Mesendoderm (in vitro differentiated cells): ENCODE measurements around the gene MCRIP2.
"Not testable (repeated sequence)": the region's sequence is repeated elsewhere in the genome, so short reads cannot be mapped to it uniquely, and the experiment has no call there.

ENCODE experiments used
- DNase-seq: peaks from one replicate; pipeline ENCODE4 v3.0.0; 2013
- H2AK5ac ChIP-seq: 2 replicates; pipeline ENCODE4 v1.6.1; 2013; ENCODE audit warnings: low read length, inconsistent platforms
- H2BK120ac ChIP-seq: 2 replicates; pipeline ENCODE4 v1.6.1; 2013; ENCODE audit warnings: low read depth, mild to moderate bottlenecking, low read length, moderate library complexity, mixed read lengths
- H2BK15ac ChIP-seq: replicated peaks from 2 replicates; pipeline ENCODE4 v1.6.1; 2013; ENCODE audit warnings: low read depth, mild to moderate bottlenecking, moderate library complexity
- H2BK5ac ChIP-seq: 2 replicates; pipeline ENCODE4 v1.6.1; 2013; ENCODE audit warnings: low read length, inconsistent platforms
- H3K18ac ChIP-seq: 2 replicates; pipeline ENCODE4 v1.6.1; 2013; ENCODE audit warnings: mild to moderate bottlenecking, low read length, mixed read lengths
- H3K23ac ChIP-seq: one replicate; pipeline ENCODE4 v1.6.1; 2013; ENCODE audit warnings: low read length
- H3K27ac ChIP-seq: 2 replicates; pipeline ENCODE4 v1.5.1; 2013; ENCODE audit warnings: low read depth, mild to moderate bottlenecking, inconsistent platforms, low read length, moderate library complexity
- H3K27me3 ChIP-seq: 2 replicates; pipeline ENCODE4 v1.6.1; 2013; ENCODE audit warnings: low read length, control low read depth, mild to moderate bottlenecking, inconsistent platforms; ENCODE audit not compliant: insufficient read depth, poor library complexity
- H3K36me3 ChIP-seq: 2 replicates; pipeline ENCODE4 v1.6.1; 2013; ENCODE audit warnings: low read length, inconsistent platforms; ENCODE audit not compliant: control insufficient read depth, insufficient read depth
- H3K4ac ChIP-seq: one replicate; pipeline ENCODE4 v1.6.1; 2013; ENCODE audit warnings: low read depth, mild to moderate bottlenecking, low read length, moderate library complexity
- H3K4me1 ChIP-seq: 2 replicates; pipeline ENCODE4 v1.6.1; 2013; ENCODE audit warnings: low read depth, low read length, inconsistent platforms; ENCODE audit not compliant: control insufficient read depth
- H3K4me2 ChIP-seq: 2 replicates; pipeline ENCODE4 v1.6.1; 2013; ENCODE audit warnings: low read length
- H3K4me3 ChIP-seq: 2 replicates; pipeline ENCODE4 v1.5.1; 2013; ENCODE audit warnings: mild to moderate bottlenecking, low read length
- H3K56ac ChIP-seq: one replicate; pipeline ENCODE4 v1.6.1; 2013; ENCODE audit warnings: low read length
- H3K79me1 ChIP-seq: 2 replicates; pipeline ENCODE4 v1.6.1; 2013; ENCODE audit warnings: low read length, inconsistent platforms
- H3K79me2 ChIP-seq: 2 replicates; pipeline ENCODE4 v1.6.1; 2013; ENCODE audit warnings: mild to moderate bottlenecking, low read length; ENCODE audit not compliant: control insufficient read depth, insufficient read depth
- H3K9ac ChIP-seq: 2 replicates; pipeline ENCODE4 v1.6.1; 2013; ENCODE audit warnings: low read length, inconsistent platforms
- H4K5ac ChIP-seq: one replicate; pipeline ENCODE4 v1.6.1; 2013; ENCODE audit warnings: low read length
- H4K8ac ChIP-seq: one replicate; pipeline ENCODE4 v1.6.1; 2013; ENCODE audit warnings: low read depth, mild to moderate bottlenecking, control low read depth, low read length, moderate library complexity
- WGBS: extraction: QIAGEN DNeasy Blood & Tissue Kit; methylation state at CpG from one replicate; pipeline ENCODE4 v1.1.7; 2013; ENCODE audit warnings: low lambda C conversion rate, missing lambda C conversion rate; ENCODE audit not compliant: insufficient coverage; ENCODE audit errors: extremely low coverage; 5-methylcytosine and 5-hydroxymethylcytosine counted together

The MCRIP2 gene

GRCh38 chr16:685967-686366 is 44.3 kb downstream of the MCRIP2 start:
- no peak for DNase-seq
- peaks cover 13% of the 10 kb centered on the region for H3K36me3 ChIP-seq

GRCh38 chr16:686459-687260 is 45.0 kb downstream of the MCRIP2 start:
- Histone ChIP-seq H3K79me1 (peaks cover 20% of the 10 kb centered on the region), H3K36me3 (peaks cover 12% of the 10 kb centered on the region)
- WGBS: no CpG with 5 or more reads among the region's 51 CpGs

More at GRCh38 chr16:685967-686366, 44.3 kb downstream of the MCRIP2 start:
- H3K18ac ChIP-seq: no peak overlapping the region
- no peaks in the 10 kb centered on the region for H3K27me3 ChIP-seq
- H3K4me2 ChIP-seq: no peak overlapping the region
- no peak overlapping the region for H4K5ac ChIP-seq
- no peak overlapping the region for H2BK15ac ChIP-seq
- H3K56ac ChIP-seq: no peak overlapping the region
- H3K4ac ChIP-seq: no peak overlapping the region
- no peak overlapping the region for H2AK5ac ChIP-seq
- H3K27ac ChIP-seq: no peak overlapping the region
- H3K23ac ChIP-seq: no peak overlapping the region
- H4K8ac ChIP-seq: no peak overlapping the region
- H3K79me1 ChIP-seq: peaks cover 24% of the 10 kb centered on the region
- H3K79me2 ChIP-seq: peaks cover 15% of the 10 kb centered on the region
- no CpG with 5 or more reads among the region's 10 CpGs for WGBS
- H3K9ac ChIP-seq: no peak overlapping the region
- H3K4me1 ChIP-seq: peaks cover 3% of the 10 kb centered on the region
- H3K4me3 ChIP-seq: no peak overlapping the region
- no peak overlapping the region for H2BK5ac ChIP-seq
- no peak overlapping the region for H2BK120ac ChIP-seq

GRCh38 chr16:687499-687898 is 45.9 kb downstream of the MCRIP2 start:
- Histone ChIP-seq H2BK15ac (no peak overlapping the region), H3K4me1 (peaks cover 3% of the 10 kb centered on the region), H3K36me3 (peaks cover 6% of the 10 kb centered on the region), H3K79me2 (peaks cover 3% of the 10 kb centered on the region), H2BK5ac (no peak overlapping the region), H3K79me1 (peaks cover 14% of the 10 kb centered on the region), H3K4me3 (no peak overlapping the region), H3K27ac (no peak overlapping the region), H2BK120ac (no peak overlapping the region), H4K5ac (no peak overlapping the region), H3K56ac (no peak overlapping the region), H3K4ac (no peak overlapping the region), H3K4me2 (no peak overlapping the region), H3K18ac (no peak overlapping the region), H4K8ac (no peak overlapping the region), H3K9ac (no peak overlapping the region), H2AK5ac (no peak overlapping the region), H3K23ac (no peak overlapping the region), H3K27me3 (peaks cover 4% of the 10 kb centered on the region)
- no CpG with 5 or more reads among the region's 19 CpGs for WGBS
- no peak for DNase-seq

More at GRCh38 chr16:686459-687260, 45.0 kb downstream of the MCRIP2 start:
- H4K5ac ChIP-seq: no peak overlapping the region
- no peak overlapping the region for H3K23ac ChIP-seq
- no peak overlapping the region for H2BK5ac ChIP-seq
- DNase-seq: no peak
- no peak overlapping the region for H3K4ac ChIP-seq
- H3K4me3 ChIP-seq: no peak overlapping the region
- H2BK120ac ChIP-seq: no peak overlapping the region
- H2AK5ac ChIP-seq: no peak overlapping the region
- no peak overlapping the region for H4K8ac ChIP-seq
- no peak overlapping the region for H3K27ac ChIP-seq
- H3K18ac ChIP-seq: no peak overlapping the region
- no peak overlapping the region for H3K4me2 ChIP-seq
- H3K4me1 ChIP-seq: peaks cover 3% of the 10 kb centered on the region
- no peaks in the 10 kb centered on the region for H3K27me3 ChIP-seq
- H3K56ac ChIP-seq: no peak overlapping the region
- peaks cover 8% of the 10 kb centered on the region for H3K79me2 ChIP-seq
- H3K9ac ChIP-seq: no peak overlapping the region
- H2BK15ac ChIP-seq: no peak overlapping the region

- no peaks in the 10 kb centered on the region for H3K36me3 ChIP-seq
- peaks cover 16% of the 10 kb centered on the region for H3K27me3 ChIP-seq
- H2BK5ac ChIP-seq: no peak overlapping the region
- no peak overlapping the region for H4K5ac ChIP-seq
- WGBS: no CpG with 5 or more reads among the region's 26 CpGs
- H3K79me2 ChIP-seq: no peaks in the 10 kb centered on the region
- H3K9ac ChIP-seq: peak overlapping the region; percentile 92
- H2BK120ac ChIP-seq: no peak overlapping the region
- H2BK15ac ChIP-seq: no peak overlapping the region
- H3K56ac ChIP-seq: peak overlapping the region; percentile 93
- peak overlapping the region; percentile 81 for H2AK5ac ChIP-seq
- H3K79me1 ChIP-seq: peaks cover 9% of the 10 kb centered on the region
- H3K18ac ChIP-seq: no peak overlapping the region
- H3K4ac ChIP-seq: no peak overlapping the region
- H3K4me2 ChIP-seq: peak overlapping the region; percentile 98
- no peak for DNase-seq
- no peak overlapping the region for H3K27ac ChIP-seq
- H3K4me3 ChIP-seq: peak overlapping the region; percentile 85
- no peak overlapping the region for H3K23ac ChIP-seq
- H3K4me1 ChIP-seq: peaks cover 3% of the 10 kb centered on the region
- H4K8ac ChIP-seq: no peak overlapping the region
Observed at GRCh38 chr16:689175-689897, 47.7 kb downstream of the MCRIP2 start.

- H3K79me2 ChIP-seq, H3K18ac ChIP-seq, H2BK120ac ChIP-seq, H3K36me3 ChIP-seq, H3K56ac ChIP-seq, H2BK15ac ChIP-seq, H2BK5ac ChIP-seq, H3K27ac ChIP-seq, H2AK5ac ChIP-seq, H3K4ac ChIP-seq, H3K23ac ChIP-seq, H3K9ac ChIP-seq, DNase-seq, H3K4me1 ChIP-seq, H3K4me3 ChIP-seq, H3K79me1 ChIP-seq, H4K5ac ChIP-seq, H3K4me2 ChIP-seq, H4K8ac ChIP-seq: not testable (repeated sequence)
- peaks cover 25% of the 10 kb centered on the region for H3K27me3 ChIP-seq
- no CpG with 5 or more reads among the region's 16 CpGs for WGBS
Observed at GRCh38 chr16:691242-691641, 49.6 kb downstream of the MCRIP2 start.
